Tongue (tissue), 2 donors: Measurements from ENCODE around the gene C1QTNF8. TPM values are rescaled to one million over a fixed set of nuclear protein-coding genes. Genes with fewer than 3 reads are reported as not detected.

Experiments used
- DNase-seq: peaks from one replicate; pipeline ENCODE4 v3.0.0-alpha.2; 2015
- total RNA-seq: library from RNA; depleted of rRNA; stranded (reverse); fragments of >200 nt; gene quantifications from one replicate; pipeline ENCODE4 v1.2.3, GENCODE V29; 2014

Gene C1QTNF8
- total RNA-seq, 1 donor from 2014 or later: not detected

DNA sequence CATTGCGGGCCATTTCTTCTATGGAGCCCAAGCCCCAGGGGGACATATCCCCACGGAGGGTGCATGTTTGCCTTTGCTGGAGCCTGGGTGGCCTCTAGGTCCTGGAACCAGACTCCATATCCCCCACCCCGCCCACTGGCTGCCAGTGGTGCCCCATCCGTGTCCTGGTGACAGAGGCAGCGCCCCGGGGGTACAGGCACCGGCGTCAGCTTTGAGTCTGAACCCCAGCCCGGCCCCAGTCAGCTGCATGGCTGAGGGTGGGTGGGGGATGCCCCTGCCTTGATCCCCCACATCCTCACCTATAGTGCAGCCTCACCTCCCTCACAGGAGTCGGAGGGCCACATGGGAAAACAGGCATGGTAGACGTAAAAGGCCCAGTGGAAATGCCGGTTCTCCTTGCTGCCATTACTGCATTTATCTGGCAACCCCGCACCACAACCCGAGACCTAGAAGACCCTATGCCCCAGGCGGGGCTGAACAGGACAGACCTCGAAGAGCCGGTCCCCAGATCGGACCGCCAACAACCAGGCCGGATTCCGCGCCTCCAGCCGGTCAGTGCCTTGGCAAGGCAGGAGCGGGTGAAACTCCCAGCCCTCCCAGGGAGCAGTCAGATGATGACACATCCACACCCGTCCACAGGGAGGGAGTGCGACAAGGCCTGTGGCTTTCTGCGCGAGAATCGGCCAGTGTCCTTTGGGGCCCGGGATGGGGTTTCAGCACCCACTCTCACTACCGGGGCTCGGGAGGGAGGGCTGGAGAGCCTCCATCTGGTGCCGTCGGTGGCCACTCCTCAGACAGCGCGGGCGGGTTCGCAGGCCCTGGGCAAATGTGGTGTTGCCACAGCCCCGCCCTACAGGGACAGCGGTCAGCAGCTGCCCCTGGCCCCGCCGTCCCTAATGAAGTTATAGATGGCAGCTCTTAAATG is 35.4 kb downstream of the C1QTNF8 start:
- no peak for DNase-seq

DNA sequence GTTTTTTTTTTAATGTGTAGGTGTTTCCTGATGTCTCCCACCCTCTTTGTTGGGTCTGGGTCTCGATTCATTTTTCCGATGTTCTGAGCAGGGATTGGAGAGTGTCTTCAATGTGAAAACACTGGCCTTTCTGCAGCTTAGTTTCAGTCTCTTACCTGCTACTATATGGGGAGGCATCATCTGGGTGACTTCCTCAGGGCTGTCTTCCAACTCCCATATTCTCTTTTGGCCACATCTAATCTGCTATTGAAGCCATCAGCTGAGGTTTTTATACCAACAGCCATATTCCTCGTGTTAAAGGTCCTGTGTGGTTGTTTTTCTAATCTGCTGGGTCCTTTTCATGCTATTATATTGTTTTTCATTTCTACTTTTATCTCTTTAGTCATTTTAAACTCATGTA is 36.7 kb downstream of the C1QTNF8 start:
- DNase-seq: no peak

DNA sequence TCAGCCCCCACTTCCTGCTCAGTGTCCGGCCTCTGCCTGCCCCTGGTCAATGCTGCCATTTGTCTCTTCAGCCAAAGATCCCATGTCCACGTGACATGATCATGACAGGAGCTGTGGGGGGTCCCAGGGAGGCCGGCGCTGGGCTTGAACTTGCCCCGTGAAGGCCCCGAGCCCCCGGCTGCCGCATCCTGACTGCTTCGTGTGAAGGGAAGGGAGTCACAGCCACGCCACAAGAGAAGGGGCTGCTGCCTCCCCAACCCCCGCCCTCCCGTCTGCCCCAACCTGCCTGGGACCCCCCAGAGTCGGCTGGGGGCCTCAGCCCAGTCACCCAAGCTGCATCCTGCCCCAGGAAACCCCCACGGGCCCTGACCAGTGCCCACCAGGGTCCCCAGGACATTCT is 37.8 kb downstream of the C1QTNF8 start:
- no peak for DNase-seq

DNA sequence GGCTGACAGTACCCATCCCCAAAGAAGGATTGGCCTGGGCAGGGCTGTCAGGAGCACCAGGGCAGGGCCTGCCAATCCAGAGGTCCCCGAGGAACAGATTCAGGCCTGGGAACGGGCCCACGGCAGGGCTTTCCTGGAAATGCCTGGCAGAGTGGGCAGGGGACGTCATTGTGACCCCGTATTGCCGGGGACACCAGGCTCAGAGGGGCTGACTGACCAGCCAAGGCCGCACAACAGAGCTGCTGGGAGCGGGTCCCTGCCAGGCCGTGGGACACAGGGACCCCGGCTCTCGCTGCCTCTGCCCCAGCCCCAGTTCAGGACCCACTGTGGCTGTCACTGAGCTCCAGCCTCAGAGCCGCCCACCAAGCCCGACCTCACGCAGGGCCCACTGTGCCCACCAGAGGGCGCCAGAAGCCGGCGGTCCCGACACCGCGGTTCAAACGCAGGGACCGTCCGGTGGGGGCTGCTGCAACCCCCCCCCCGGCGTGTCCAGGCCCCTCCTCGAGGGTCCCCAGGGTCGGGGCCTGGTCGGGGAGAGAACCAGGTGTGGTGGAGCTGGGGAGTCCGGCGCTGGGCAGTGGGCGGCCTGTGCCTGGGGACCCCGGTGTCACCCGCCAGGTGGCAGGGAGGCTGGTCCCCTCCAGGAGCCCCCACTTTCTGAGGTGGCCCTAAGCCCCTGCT is 38.7 kb downstream of the C1QTNF8 start:
- peak; percentile 41 for DNase-seq

DNA sequence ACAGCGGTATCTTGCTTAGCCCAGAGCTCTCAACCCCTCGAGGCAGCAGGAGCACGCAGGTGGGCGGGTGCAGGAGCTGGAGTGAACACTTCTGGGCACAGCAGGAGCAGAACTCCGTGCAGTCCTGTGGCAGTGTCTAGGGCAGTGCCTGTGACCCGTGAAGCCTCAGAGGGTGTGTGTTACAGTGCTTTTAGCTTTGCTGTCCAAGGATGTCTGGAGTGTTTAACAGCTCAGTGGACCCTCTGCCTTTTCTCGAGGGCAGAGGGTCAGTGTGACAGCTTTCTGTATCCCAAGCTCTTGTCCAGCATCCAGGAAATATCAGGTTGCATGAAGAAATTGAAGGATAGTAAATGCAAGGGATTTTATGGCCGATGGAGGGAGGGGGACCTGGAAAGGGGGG is 39.8 kb downstream of the C1QTNF8 start:
- no peak for DNase-seq

DNA sequence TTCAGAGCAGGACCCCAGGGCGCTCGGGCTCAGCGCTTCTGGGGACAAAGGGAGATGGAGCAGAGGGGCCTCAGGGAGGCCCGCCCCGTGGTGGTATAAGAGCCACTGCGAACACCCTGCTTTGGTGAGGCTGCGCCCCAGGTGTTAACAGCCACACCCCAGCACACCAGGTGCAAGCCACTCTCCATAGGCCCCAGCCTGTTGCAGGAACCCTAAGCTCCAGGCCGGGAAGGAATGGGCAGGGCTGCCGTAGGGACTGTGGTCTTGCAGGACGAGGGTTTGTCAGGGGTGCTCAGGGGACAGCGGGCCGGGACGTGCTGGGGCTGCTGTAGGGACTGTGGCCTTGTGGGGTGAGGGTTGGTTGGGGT is 40.5 kb downstream of the C1QTNF8 start:
- DNase-seq: no peak

DNA sequence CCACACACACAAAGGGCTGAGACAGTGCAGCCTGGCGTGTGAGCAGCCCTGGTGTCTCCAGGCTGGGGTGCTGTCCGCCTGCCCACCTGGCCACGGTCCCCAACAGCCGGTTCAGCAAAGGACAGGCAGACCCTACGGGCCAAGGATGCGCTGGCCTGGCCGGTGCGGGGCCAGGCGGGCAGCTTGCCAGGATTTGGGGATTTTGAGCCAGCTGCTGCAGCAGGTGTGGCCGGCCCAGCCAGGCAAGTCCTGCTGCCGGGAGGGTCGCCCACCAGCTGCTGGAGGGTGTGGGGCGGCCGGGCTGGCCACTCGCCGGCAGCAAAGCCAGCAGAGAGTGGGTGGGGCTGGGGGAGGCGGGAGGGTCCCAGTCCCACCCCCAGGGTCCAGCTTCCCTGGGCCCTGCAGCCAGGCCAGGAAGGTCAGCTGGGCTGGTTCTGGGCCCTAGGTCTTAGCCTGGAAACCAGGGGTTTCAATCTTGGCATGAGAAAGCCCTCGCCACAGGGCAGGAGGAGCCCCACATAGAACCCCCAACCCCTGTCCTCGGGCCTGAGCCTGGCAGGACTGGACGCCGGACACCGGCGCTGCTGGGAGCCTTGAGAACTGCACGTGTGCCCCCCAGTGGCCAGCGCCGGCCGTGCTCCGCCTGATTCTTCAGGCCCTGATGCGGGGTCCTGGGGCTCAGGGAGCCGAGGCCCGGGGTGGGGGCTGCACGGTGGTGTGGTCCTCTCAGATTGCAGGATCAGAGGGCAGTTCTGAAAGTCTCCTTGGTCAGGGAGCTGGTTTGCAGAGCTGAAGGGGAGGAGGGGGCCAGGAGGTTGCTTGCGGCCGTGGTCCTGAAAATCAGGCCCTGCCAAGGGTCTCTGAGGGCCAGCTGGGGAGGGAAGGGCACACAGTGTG is 41.1 kb downstream of the C1QTNF8 start:
- peak; percentile 90 for DNase-seq

DNA sequence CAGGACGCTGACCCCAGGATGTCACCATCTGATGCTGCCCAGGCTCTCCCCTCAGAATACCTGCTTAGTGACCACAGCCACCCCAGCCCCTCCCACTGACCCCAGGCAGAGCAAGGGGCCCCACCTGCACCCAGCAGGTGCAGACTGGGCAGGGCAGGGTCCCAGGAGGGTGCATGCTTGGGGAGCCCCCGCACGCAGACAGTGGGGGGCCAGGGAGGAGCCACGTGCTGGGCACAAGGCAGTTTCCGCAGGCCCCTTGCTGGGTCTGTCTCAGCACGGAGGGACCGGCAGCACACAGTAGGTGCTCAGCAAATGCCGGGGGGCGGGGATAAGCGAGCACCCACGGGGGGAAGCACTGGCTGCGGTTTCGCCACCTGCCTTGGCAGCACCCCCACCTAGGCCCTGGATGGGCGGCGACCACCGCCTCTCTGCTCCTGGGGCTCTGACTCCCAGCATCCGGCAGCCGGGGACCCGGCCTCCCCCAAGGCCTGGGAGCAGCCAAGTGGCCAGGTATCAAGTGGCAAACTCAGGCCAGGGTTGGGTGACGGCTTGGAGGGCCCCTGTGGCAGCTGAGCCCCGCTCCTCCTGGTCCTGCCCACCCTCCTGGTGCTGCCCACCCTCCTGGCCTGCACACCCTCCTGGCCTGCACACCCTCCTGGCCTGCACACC is 42.2 kb downstream of the C1QTNF8 start:
- no peak for DNase-seq

DNA sequence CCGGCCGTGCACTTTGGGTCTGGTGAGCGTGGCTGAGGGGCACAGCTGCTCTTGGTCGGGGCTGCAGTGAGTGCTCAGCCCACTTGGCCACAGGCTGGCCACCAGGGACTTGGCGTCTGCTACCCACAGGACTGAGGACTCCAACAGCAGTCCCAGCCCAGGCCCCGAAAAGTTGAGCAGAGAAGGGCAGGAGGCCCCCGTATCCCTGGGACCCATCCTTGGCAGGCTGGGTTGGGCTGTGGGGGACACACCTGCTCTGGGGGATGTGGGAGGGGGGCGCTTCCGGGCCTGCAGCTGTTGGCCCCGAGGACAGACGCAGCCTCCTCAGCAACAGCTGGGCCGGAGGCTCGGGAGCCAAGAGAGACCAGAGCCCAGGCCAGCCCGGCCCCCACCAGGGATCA is 42.9 kb downstream of the C1QTNF8 start:
- DNase-seq: peak; percentile 96

DNA sequence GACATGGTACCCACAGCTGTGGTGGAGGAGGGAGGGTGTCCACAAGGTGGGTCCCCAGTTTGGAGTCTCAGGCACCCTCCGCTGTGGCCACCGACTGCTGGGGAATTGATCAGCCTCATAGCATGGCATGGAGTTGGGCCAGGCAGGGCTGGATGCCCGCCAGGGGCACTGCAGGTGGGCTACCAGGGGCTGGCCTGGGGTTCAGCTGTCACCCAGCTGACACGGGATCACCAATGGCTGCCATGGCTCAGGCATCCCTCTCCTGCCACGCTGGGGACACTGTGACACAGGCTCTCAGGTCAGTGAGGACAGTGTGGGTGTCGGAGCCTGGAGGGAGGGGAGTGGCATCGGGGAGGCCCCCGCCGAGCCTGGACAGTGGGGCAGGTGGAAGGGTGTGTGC is 43.3 kb downstream of the C1QTNF8 start:
- peak; percentile 66 for DNase-seq

DNA sequence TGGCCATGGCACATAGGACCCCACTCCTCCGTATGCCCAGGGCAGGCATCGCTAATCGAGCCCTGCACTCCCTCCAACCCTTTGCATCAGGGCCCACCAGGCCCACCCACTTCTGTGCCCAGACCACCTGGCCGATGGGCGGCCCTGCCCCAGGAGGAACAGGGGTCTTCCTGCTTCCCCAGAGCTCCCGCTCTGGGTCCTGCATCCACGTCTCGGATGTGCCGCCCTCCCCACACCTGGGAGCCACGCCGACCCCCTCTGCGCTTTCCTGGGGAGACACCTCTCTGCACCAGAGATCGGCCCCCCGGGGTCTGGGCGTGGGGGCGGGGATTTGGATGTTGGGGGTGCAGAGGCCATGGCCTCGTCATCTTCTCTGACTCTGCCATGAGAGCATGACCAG is 44.6 kb downstream of the C1QTNF8 start:
- no peak for DNase-seq

DNA sequence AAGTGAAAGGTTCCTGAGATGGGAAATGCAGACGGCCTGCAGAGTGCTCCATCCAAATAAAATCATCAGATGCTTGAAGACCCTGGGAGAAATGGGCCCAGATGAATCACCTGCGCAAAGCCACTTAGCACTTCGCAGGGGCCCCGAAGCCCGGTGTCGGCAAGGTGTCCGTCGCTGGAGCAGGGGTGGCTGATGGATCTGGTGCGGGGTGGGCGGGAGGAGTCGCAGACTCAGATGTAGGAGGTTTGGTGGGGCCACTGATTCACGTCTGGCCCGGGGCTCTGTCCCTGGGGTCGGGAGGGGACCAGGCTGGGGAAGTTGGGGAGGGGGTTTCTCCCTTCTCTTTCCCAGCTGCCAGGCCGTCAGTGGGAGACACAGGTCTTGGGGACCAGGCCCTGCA is 45.1 kb downstream of the C1QTNF8 start:
- no peak for DNase-seq

DNA sequence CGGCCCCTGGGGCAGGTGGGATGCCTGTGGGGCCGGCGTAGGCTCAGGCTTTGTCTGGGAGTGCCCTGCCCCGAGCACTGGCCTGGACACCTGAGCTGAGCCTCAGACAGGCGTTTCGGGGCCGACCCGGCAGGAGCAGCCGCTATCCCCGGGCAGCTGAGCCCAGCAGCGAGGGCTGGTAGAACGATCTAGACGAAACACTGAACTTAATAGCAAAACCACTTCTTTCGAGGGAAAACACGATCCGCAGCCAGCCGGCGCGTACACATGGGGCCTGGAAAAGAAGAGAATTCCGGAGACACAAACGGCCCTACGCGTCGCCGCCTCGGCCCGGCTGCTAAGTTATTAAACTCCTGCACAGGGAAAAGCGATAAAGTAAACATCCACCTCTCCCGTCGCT is 45.5 kb downstream of the C1QTNF8 start:
- peak; percentile 63 for DNase-seq

DNA sequence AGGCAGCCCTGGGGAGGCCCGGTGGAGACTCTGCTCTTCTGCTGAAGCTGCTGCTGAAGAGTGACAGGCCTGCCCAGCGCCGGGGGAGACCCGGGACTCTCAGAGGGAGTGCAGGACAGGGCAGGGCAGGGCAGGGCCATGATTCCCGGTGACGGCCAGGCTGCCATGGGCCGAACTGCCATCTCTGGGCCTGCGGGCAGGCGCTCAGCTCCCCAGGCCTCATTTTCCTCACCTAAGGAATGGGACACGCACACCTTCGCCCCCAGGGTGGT is 46.1 kb downstream of the C1QTNF8 start:
- DNase-seq: no peak

DNA sequence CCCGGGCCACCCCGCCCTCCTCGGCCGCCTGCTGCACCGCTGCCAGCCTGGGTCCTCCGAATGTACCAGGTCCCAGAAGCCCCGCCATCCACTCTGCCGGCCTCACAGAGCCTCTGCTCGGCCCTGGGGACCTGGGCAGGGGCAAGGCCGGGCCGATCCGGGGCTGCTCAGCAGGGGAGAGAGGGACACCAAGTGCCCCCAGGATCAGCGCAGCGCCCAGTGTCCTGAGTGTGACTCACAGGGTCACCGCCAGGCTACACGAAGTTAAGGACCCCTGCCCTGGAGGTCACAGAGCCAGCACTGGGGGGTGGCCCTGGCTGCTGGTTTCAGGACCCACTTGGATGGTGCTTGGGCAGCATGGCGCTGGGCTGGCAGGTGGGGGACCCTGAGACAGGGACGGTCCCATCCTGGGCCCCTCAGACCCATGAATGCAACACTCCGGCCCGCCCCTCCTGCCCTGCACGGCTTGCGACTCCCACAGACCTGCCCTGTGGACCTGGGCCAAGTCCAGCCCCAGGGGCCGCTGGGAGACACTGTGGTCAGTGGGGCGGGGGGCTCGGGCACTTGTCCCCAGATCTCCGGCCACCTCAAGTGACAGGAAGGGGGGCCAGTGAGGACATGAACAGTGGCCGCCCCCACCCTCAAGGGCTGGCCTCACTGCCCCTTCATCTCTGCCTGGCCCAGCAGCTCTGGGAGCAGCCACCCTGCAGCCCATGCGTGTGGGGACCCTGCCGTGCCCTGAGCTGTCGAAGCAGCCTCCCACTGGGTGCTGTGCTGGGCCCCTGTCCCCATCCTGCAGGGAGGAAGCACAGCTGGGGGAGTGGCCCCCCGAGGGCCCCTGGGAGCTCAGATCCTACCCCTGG is 46.7 kb downstream of the C1QTNF8 start:
- DNase-seq: no peak

DNA sequence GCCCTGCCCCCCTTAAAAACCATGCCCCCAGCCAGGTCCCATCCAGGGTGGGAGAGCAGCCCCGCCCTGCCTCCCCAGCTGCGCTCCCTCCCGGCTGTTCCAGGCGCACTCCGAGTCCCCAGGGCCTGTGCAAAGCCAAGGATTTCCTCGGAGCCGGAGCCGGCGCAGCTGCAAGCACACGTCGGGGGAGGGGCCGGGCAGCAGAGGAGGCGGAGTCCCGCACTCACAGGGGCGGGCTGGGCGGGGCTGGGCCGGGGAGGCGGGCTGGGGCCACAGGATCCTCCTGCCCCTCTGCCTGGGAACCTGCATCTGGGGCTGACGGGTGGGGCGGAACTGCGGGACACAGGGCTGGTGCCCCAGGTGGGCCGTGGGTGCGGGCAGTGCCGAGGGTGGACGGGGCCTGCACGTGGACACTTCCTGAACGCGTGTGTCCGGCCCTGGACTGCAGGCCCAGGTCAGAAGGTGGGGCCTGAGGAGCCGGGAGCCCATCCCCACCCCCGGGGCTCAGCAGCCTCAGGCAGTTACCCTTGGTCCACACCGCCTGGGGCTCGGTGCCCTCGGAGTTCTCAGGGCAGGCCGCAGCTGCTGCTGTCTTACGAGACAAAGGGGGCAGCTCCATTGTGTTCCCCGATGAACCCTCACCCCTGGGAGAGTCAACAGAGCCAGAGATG is 47.5 kb downstream of the C1QTNF8 start:
- DNase-seq: peak; percentile 97

DNA sequence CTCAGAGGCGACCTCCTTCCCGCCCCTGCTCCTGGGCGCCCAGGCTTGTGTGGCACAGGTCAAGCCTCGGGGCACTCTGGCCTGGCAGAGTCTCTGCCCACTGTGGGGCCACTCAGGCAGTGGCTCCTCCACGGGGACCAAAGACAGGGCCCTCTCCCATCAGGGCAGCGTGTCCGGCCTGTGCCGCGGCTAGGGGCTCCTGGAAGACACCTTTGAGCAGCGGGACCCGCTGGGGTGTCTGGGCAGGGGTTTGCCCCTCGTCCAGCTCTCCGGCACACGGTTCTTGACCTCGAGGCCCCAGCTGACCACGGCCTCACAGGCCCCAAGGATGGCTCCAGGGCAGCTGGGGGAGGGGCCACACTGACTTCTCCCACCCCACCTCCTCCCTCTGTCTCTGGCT is 48.2 kb downstream of the C1QTNF8 start:
- DNase-seq: no peak

DNA sequence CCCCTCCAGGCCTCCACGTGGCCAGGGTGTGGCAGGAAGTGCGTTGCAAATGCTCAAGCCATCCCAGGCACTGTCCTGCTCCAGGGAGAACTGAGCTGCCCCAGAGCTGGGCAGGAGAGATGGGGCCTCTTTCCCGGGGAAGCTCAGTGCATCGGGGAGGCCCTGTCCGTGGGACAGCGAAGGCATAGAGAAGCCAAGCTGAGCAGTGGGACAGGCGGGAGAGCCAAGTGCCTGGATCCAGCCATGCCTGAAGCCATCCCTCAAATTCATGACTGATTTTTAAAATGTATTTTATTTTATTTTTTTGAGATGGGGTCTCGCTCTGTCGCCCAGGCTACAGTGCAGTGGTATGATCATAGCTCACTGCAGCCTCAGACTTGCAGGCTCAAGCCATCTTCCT is 48.9 kb downstream of the C1QTNF8 start:
- no peak for DNase-seq

DNA sequence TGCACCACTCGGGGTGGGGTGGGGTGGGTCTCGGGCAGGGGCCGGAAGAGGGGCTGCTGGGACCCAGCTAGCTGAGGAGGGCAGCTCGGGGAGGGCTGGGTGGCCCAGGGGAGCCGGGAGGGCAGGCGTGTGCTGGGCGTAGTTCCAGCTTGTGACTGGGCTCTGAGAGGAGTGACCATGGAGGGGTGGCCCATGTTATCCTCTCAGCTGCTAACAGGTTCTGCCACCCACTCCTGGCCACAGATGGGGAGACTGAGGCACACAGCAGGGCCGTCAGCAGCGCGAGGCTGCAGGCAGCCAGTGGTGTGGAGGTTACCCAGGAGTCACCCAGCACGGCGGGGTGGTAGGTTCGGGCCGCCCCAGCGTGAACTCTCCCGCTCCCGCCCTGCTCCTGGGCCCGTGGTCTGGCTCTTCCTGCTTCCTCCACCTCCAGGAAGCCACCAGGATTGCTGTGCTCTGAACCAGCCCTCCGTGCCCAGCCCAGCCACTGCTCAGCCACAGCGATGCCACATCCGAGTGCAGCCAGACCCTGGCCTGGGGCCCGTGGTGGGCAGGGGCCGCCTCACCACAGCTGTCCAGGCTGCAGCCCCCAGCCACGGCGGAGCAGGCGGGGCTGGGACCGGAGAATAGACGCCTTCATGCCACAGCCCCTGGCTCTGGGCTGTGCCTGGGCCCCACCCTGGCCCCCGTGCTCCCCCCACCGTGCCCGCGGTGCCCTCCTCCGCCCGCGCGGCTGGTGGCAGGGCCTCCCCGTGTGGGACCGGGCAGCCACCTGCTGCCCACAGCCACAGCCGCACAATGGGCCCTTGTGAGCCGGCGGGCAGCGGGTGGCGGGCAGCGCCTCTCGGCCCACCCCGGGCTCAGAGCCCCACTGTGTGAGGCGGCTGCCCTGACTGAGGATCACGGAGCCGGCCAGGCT is 49.8 kb downstream of the C1QTNF8 start:
- DNase-seq: peak; percentile 83
